GM10266 (cell line): Measurements from ENCODE around the gene CDK5R1.
A peak's percentile ranks its signal among the peaks of the same experiment; 100 is the strongest.

Experiments
- DNase-seq: peaks from one replicate; pipeline ENCODE4 v3.0.0; 2012; ENCODE audit errors: extremely low spot score
- CTCF ChIP-seq: IDR thresholded peaks from 2 replicates; pipeline ENCODE4 v1.5.1; 2012; ENCODE audit warnings: mild to moderate bottlenecking, low read depth; ENCODE audit not compliant: control insufficient read depth, insufficient read depth; ENCODE audit errors: missing control alignments

Gene CDK5R1

GRCh38 chr17:32498391-32498790 lies 11.6 kb downstream of the CDK5R1 start:
- no peak for TF ChIP-seq CTCF
- no peak for DNase-seq

GRCh38 chr17:32502013-32502412 lies 15.2 kb downstream of the CDK5R1 start:
- TF ChIP-seq CTCF, result no peak

GRCh38 chr17:32502710-32503109 lies 15.9 kb downstream of the CDK5R1 start:
- TF ChIP-seq CTCF, result no peak
- no peak for DNase-seq

More at GRCh38 chr17:32502013-32502412, 15.2 kb downstream of the CDK5R1 start:
- DNase-seq, result no peak

- TF ChIP-seq CTCF, result no peak
- DNase-seq, result peak; percentile 82
Measured at GRCh38 chr17:32503251-32504165, 16.7 kb downstream of the CDK5R1 start.

GRCh38 chr17:32504166-32504990 lies 17.6 kb downstream of the CDK5R1 start:
- DNase-seq, result no peak
- no peak for TF ChIP-seq CTCF

- no peak for TF ChIP-seq CTCF
- DNase-seq, result no peak
Measured at GRCh38 chr17:32508926-32509325, 22.1 kb downstream of the CDK5R1 start.
